Femur (tissue), 1 donor: ENCODE measurements around the gene ST6GALNAC3.

Experiments used
- DNase-seq: peaks from one replicate; pipeline ENCODE4 v3.0.0-alpha.2; 2017

The ST6GALNAC3 gene

GRCh38 chr1:76371941-76372340 is 297.4 kb downstream of the ST6GALNAC3 start:
- no peak for DNase-seq

GRCh38 chr1:76374086-76374485 is 299.5 kb downstream of the ST6GALNAC3 start:
- no peak for DNase-seq

- no peak for DNase-seq
Measured at GRCh38 chr1:76377247-76377646, 302.7 kb downstream of the ST6GALNAC3 start.

GRCh38 chr1:76379506-76379905 is 305.0 kb downstream of the ST6GALNAC3 start:
- peak; percentile 28 for DNase-seq

DNA sequence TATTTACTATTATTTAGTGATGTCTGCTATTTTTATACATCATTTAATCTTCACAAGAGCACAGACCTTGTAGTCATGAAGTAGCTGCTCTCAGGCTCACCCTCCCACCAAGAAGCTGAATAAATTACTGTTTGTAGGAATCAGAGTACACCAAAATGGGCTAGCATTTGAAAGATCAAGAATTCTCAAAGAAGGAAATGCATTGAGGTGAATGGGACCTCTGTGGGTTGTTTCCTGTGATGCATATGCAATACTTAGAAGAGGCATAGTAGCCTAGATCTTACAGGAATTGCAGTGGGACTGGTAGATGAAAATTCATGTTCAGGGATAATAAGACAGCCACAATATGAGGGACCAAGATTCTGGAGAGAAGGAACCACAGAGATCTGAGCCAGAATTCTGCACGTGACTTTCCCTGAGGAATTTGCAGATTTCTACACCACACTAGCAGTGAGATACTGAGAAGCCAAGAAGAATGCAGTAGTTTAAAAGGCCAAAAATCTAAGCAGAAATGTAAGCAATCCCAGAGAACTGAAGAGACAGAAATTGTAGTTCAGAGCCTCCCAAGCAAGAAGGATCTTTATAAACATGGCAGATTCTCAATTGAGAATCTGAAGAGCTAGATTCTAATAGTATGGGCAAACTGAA is 307.0 kb downstream of the ST6GALNAC3 start:
- DNase-seq = peak; percentile 34

- no peak for DNase-seq
Measured at GRCh38 chr1:76388261-76388660, 313.7 kb downstream of the ST6GALNAC3 start.

DNA sequence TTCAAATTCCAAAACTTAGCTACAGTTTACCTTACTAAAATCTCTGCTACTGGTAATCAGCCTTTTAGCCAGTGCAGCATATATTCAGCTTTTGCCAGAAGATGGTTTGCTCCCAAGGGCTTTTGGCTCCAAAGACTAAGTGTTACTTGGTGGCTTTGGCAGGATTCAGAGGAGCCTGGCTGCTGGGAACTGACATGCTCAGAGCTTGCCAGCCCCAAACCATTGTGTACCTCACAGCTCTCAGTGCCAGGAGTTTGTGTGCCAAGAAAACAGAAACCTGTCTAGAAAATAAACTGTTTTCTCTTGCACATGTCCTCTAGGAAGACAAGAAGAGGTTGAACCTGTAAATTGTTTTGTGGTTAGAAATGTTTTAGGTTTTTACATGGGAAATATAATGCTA is 315.9 kb downstream of the ST6GALNAC3 start:
- peak; percentile 27 for DNase-seq

- DNase-seq = no peak
Measured at GRCh38 chr1:76395059-76395458, 320.5 kb downstream of the ST6GALNAC3 start.

- DNase-seq = no peak
Measured at GRCh38 chr1:76402128-76402527, 327.6 kb downstream of the ST6GALNAC3 start.

GRCh38 chr1:76408303-76408702 is 333.8 kb downstream of the ST6GALNAC3 start:
- DNase-seq = no peak

- DNase-seq = no peak
Measured at GRCh38 chr1:76410499-76410898, 336.0 kb downstream of the ST6GALNAC3 start.

DNA sequence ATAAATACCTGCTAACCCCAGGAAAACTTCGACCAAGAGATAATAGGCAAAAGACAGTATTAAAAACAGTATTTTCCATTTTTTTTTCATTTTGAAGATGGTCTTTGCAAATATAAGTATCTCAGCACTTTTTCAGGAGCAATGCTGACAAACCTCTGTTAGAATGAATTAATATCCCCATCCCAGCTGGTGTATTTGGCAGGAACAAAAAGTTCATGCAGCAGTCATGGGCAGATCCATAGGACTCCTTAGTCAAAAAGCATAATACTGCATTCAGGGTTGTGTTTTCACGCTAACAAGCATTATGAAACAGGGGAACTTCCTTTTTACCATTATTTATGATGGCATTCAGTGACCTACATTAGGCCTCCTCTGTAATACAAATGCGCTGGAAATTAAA is 344.0 kb downstream of the ST6GALNAC3 start:
- DNase-seq = no peak

- no peak for DNase-seq
Measured at GRCh38 chr1:76419603-76420002, 345.1 kb downstream of the ST6GALNAC3 start.

DNA sequence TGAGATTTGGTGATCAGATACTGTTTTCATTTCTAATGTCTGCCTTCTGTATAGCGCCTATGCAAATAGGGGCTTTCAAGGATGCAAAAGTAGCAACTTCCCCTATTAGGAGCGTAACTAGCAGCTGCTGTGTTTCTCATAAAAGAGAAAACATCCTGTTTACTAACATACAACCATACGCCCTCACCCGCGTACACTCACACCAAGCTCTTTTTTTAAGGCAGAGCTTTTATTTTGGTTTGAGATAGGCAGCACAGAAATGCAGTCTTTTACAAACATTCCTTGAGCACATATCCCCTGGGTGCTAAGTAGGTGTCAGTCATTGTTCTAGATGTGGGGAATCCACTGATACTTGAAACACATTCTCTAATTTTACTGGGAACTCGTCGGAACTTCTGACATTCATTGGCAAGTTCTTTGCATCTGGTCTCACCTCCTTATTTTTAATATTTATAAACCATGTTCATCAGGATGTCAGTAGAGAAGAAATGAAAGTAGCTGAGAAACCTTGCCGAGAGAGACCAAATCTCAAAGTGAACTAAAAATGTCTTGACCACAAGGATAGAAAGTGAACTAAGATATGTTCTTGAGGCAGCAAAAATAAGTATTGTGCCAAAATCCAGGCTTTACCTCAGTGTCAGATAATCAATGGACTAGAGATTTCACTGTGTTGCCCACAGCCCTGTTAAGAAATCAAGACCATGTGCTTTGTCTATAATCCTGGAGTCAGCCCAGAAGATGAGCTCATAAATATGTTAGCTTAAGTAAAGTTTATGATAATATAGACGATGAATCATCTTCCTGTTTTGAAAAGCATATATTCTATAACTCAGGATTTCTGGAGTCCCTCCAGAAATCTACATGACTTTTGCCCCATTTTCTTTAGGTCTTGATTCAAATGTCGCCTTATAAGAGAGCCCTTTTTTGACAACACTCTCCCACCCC is 350.9 kb downstream of the ST6GALNAC3 start:
- no peak for DNase-seq

- DNase-seq = no peak
Measured at GRCh38 chr1:76426606-76427005, 352.1 kb downstream of the ST6GALNAC3 start.

DNA sequence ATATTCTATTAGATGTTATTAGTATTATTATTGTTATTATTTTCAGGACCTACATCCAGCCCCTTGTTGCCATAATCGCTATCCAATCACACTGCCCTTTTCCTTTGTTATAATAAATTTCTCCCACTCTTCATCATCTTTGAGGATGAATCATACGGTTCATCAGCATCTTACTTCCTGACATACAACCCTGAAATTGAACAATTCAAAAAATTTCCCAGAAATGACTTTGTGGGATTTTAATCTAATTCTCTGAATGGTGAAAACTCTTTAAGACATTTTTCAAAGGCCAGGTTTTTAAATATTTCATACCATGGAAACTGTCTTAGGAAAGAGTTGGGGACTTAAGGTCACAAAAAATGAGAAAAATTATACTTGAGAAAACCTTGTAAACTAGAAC is 353.5 kb downstream of the ST6GALNAC3 start:
- no peak for DNase-seq

DNA sequence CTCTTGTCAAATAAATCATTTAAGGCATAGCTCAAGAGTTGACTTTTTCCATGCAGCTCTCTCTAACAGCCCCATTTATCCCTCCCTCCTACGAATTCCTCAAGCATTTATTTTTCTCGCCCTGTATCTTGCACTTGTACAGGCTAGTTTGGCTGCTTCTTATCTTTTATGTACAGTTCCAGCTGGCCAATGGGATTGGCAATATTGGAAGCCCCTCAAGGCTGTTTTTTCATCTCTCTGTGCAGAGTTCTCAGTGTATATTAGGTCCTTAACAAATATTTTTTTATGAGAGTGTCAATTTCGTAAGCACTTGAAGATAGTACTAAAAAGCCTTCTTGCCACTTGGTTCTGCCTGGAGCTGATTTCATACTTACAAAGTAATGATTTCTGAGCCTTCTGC is 356.0 kb downstream of the ST6GALNAC3 start:
- no peak for DNase-seq

GRCh38 chr1:76433526-76433925 is 359.0 kb downstream of the ST6GALNAC3 start:
- no peak for DNase-seq

DNA sequence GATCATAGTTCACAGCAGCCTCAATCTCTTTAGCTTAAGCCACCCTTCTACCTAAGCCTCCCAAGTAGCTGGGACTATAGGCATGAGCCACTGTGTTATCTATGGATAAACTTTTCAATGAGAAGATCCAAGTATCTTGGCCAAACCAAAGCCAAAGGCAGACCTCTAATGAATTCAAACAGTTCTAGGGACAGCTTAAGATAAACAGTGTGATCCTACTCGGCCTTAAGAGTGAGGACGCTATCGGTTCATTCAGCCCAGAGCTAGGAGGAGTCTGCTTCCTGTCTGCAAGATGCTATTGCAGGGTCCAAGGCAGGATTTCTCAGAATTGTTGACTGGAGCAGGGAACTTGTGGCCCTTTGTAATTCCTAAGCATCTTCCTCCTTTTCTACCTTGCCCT is 368.7 kb downstream of the ST6GALNAC3 start:
- DNase-seq = no peak

GRCh38 chr1:76444773-76445172 is 370.2 kb downstream of the ST6GALNAC3 start:
- no peak for DNase-seq

GRCh38 chr1:76450229-76450628 is 375.7 kb downstream of the ST6GALNAC3 start:
- DNase-seq = no peak

DNA sequence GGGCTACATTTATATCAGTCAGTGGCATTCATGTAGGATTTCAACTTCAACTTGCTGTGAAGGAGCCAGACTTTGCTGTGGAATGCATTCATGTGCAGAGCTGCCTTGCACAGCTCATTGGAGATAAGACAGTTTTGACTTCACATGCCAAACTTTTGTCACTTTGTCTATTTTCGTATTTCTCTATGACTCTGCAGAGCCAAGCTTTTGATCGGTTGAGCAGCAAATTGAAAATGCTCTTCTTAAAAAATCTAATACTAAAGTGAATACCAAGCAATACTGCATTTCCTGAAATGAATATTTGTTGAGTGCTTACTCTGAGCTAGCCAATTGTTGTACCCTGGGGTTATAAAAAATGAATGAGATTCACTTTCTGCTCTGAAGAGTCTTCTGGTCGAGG is 388.7 kb downstream of the ST6GALNAC3 start:
- no peak for DNase-seq

GRCh38 chr1:76463849-76464248 is 389.3 kb downstream of the ST6GALNAC3 start:
- no peak for DNase-seq

DNA sequence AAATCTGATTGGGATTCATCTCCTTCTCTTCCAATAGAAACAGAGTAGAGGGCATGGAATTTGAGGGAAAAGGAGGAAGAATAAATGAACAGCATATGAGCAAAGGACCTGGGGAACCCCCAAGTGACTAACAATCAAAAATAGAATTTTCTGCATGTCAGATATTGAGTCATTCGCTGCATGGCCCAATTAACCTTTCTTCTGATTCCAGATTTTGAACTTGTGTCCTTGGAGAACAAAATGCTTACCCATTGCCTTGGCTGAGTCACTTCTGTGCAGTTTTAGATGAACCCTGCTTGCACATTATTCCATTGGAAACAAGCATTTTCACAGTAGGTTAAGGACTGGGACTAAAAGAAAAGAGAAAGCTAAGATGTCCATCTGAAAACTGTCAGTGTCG is 390.5 kb downstream of the ST6GALNAC3 start:
- no peak for DNase-seq
